Sigmoid colon (tissue), 4 donors: ENCODE measurements around the gene TNFAIP2.

Experiments
- CTCF ChIP-seq, 4 experiments: fragments of 450-650 bp in 3 of 4; fragments of 200-600 bp in 1 of 4; IDR thresholded peaks; one replicate each; pipeline ENCODE4 v1.5.1; 2016 to 2019; ENCODE audit warnings: antibody characterized with exemption in 4 of 4, mild to moderate bottlenecking in 3 of 4, moderate library complexity in 2 of 4
- EP300 ChIP-seq, 4 donors: sonication (generic); formaldehyde crosslinking; IDR thresholded peaks; one replicate each; pipeline ENCODE4 v1.6.1; 2017; ENCODE audit warnings: antibody characterized with exemption in 4 of 4
- POLR2A ChIP-seq, 2 donors: fragments of 450-650 bp; IDR thresholded peaks; one replicate each; pipeline ENCODE4 v1.6.1; 2016; ENCODE audit warnings: antibody characterized with exemption in 2 of 2, mild to moderate bottlenecking in 2 of 2, moderate library complexity in 2 of 2

- TF ChIP-seq POLR2A (IDR thresholded peaks at IDR 0.05) = no peak
- TF ChIP-seq EP300 (IDR thresholded peaks at IDR 0.05) = no peak
- TF ChIP-seq CTCF (IDR thresholded peaks at IDR 0.05) = no peak
Measured at GRCh38 chr14:103155826-103156394, 32.6 kb downstream of the TNFAIP2 start.
